NK-92 treated with Interleukin-12 subunit alpha and Interleukin-12 subunit beta, amount 100 ng/mL, for 24 hours (cell line): ENCODE results near the gene MAT2A.
"Not testable (repeated sequence)": the region's sequence is repeated elsewhere in the genome, so short reads cannot be mapped to it uniquely, and the experiment has no call there.

Experiments
- DNase-seq: peaks from one replicate; lab custom pipeline; 2025; lab: John Stamatoyannopoulos, UW

Gene MAT2A

GRCh38 chr2:85524336-85524908, 14.5 kb upstream of the MAT2A start:
- no peak for DNase-seq

GRCh38 chr2:85525029-85525428, 13.9 kb upstream of the MAT2A start:
- DNase-seq, result no peak

- no peak for DNase-seq
Observed at GRCh38 chr2:85525567-85525966, 13.4 kb upstream of the MAT2A start.

- no peak for DNase-seq
Observed at GRCh38 chr2:85527787-85528186, 11.2 kb upstream of the MAT2A start.

GRCh38 chr2:85528355-85528754, 10.6 kb upstream of the MAT2A start:
- DNase-seq, result no peak

GRCh38 chr2:85529809-85530208, 9.2 kb upstream of the MAT2A start:
- DNase-seq, result no peak

GRCh38 chr2:85531589-85531988, 7.4 kb upstream of the MAT2A start:
- no peak for DNase-seq

GRCh38 chr2:85534099-85534498, 4.9 kb upstream of the MAT2A start:
- DNase-seq, result no peak

GRCh38 chr2:85534881-85535280, 4.1 kb upstream of the MAT2A start:
- no peak for DNase-seq

- no peak for DNase-seq
Observed at GRCh38 chr2:85536479-85536878, 2.5 kb upstream of the MAT2A start.

GRCh38 chr2:85537600-85538506, 1.1 kb upstream of the MAT2A start:
- DNase-seq, result peak; percentile 36

- DNase-seq, result peak; percentile 76
Observed at GRCh38 chr2:85539361-85540132, 579 bp downstream of the MAT2A start.

- no peak for DNase-seq
Observed at GRCh38 chr2:85540133-85540648, 1.2 kb downstream of the MAT2A start.

GRCh38 chr2:85541262-85541661, 2.3 kb downstream of the MAT2A start:
- DNase-seq, result no peak

GRCh38 chr2:85541753-85542457, 2.9 kb downstream of the MAT2A start:
- no peak for DNase-seq

- DNase-seq, result no peak
Observed at GRCh38 chr2:85542777-85543176, 3.8 kb downstream of the MAT2A start.

- DNase-seq, result not testable (repeated sequence)
Observed at GRCh38 chr2:85544254-85544691, 5.3 kb downstream of the MAT2A start.

- DNase-seq, result not testable (repeated sequence)
Observed at GRCh38 chr2:85544915-85545779, 6.2 kb downstream of the MAT2A start.

GRCh38 chr2:85545780-85546240, 6.8 kb downstream of the MAT2A start:
- no peak for DNase-seq

GRCh38 chr2:85547089-85547858, 8.3 kb downstream of the MAT2A start:
- DNase-seq, result no peak
